Inflammatory macrophage (primary cell): ENCODE measurements around the gene PYGL.
A peak's percentile ranks its signal among the peaks of the same experiment; 100 is the strongest.
"Not testable (repeated sequence)": the region's sequence is repeated elsewhere in the genome, so short reads cannot be mapped to it uniquely, and the experiment has no call there.

Source experiments
- DNase-seq, 2 donors: peaks; one replicate each; pipeline ENCODE4 v3.0.0-alpha.2; 2020 to 2022

PYGL gene

GRCh38 chr14:50954811-50955372, 10.6 kb upstream of the PYGL start:
- peak; percentile 52 to 58 for DNase-seq

GRCh38 chr14:50953502-50953901, 9.2 kb upstream of the PYGL start:
- DNase-seq: peak; percentile 43 to 54

GRCh38 chr14:50951032-50951431, 6.7 kb upstream of the PYGL start:
- DNase-seq: peak; percentile 18 to 48

GRCh38 chr14:50948205-50948604, 3.9 kb upstream of the PYGL start:
- no peak for DNase-seq

- no peak for DNase-seq
Measured at GRCh38 chr14:50947446-50947845, 3.2 kb upstream of the PYGL start.

- DNase-seq: no peak
Measured at GRCh38 chr14:50946234-50946935, 2.1 kb upstream of the PYGL start.

GRCh38 chr14:50944647-50945413, 547 bp upstream of the PYGL start:
- no peak for DNase-seq

- DNase-seq: no peak
Measured at GRCh38 chr14:50943261-50943942, 881 bp downstream of the PYGL start.

GRCh38 chr14:50941638-50942037, 2.6 kb downstream of the PYGL start:
- not testable (repeated sequence) for DNase-seq

- DNase-seq: no peak
Measured at GRCh38 chr14:50941151-50941550, 3.1 kb downstream of the PYGL start.

GRCh38 chr14:50937800-50938199, 6.5 kb downstream of the PYGL start:
- DNase-seq: no peak

GRCh38 chr14:50937325-50937724, 7.0 kb downstream of the PYGL start:
- peak; percentile 51 to 90 for DNase-seq

- DNase-seq: no peak
Measured at GRCh38 chr14:50936882-50937281, 7.4 kb downstream of the PYGL start.

- DNase-seq: no peak
Measured at GRCh38 chr14:50936016-50936340, 8.3 kb downstream of the PYGL start.

GRCh38 chr14:50935126-50936015, 8.9 kb downstream of the PYGL start:
- DNase-seq: no peak

- DNase-seq: no peak
Measured at GRCh38 chr14:50932592-50933495, 11.4 kb downstream of the PYGL start.

GRCh38 chr14:50932156-50932555, 12.1 kb downstream of the PYGL start:
- peak; percentile 31 to 37 for DNase-seq

GRCh38 chr14:50931559-50931958, 12.7 kb downstream of the PYGL start:
- DNase-seq: no peak

- DNase-seq: no peak
Measured at GRCh38 chr14:50929506-50929905, 14.8 kb downstream of the PYGL start.

- peak; percentile 96 to 97 for DNase-seq
Measured at GRCh38 chr14:50928002-50928635, 16.2 kb downstream of the PYGL start.
